ENCODE data around the gene GSTT2B.

GRCh38 chr22:23984430-23984829 is 23.4 kb upstream of the GSTT2B start:
- TF ChIP-seq CTCF (IDR thresholded peaks at IDR 0.05; ENCODE audit: insufficient read depth, low read depth, low read length) = no peak
- TF ChIP-seq EZH2 (IDR thresholded peaks at IDR 0.05; ENCODE audit: insufficient read depth, low read length) = no peak
